OCI-LY3 (cell line): Measurements from ENCODE around the gene MAPK12.

ENCODE experiments used
- CTCF ChIP-seq: fragments of 200-600, 300-600 bp; sonication (generic); IDR thresholded peaks from 2 replicates; pipeline ENCODE4 v1.5.1; 2014; ENCODE audit warnings: antibody characterized with exemption, low read length, low read depth
- EZH2phosphoT487 ChIP-seq: fragments of 200-600 bp; shearing (Covaris generic); IDR thresholded peaks from 2 replicates; pipeline ENCODE4 v1.6.1; 2018; ENCODE audit warnings: antibody characterized with exemption, mixed run types, low read depth

GRCh38 chr22:50248196-50249081 is 13.0 kb downstream of the MAPK12 start:
- no peak for TF ChIP-seq CTCF
- no peak for TF ChIP-seq EZH2phosphoT487
